Stomach (tissue), 4 donors: ENCODE results near the gene CDC16.

ENCODE experiments used
- EP300 ChIP-seq: sonication (generic); formaldehyde crosslinking; IDR thresholded peaks from one replicate; pipeline ENCODE4 v1.6.1; 2017; ENCODE audit warnings: antibody characterized with exemption
- POLR2A ChIP-seq, 4 donors: fragments of 450-650 bp; IDR thresholded peaks; one replicate each; pipeline ENCODE4 v1.6.1; 2016; ENCODE audit warnings: antibody characterized with exemption in 4 of 4, control low read depth in 2 of 4, mild to moderate bottlenecking in 1 of 4, moderate library complexity in 1 of 4
- POLR2AphosphoS5 ChIP-seq, 3 donors: sonication (generic); formaldehyde crosslinking; IDR thresholded peaks; one replicate each; pipeline ENCODE4 v1.6.1; 2016; ENCODE audit warnings: antibody characterized with exemption in 3 of 3
- TF ChIP-seq, protein P1 (sequence below), 7 experiments: fragments of 450-650 bp in 4 of 7; fragments of 200-600 bp in 3 of 7; sonication (generic) in 3 of 7; IDR thresholded peaks; one replicate each; pipeline ENCODE4 v1.5.1; 2016 to 2019; ENCODE audit warnings: antibody characterized with exemption in 7 of 7, control low read depth in 2 of 7, mild to moderate bottlenecking in 1 of 7

DNA sequence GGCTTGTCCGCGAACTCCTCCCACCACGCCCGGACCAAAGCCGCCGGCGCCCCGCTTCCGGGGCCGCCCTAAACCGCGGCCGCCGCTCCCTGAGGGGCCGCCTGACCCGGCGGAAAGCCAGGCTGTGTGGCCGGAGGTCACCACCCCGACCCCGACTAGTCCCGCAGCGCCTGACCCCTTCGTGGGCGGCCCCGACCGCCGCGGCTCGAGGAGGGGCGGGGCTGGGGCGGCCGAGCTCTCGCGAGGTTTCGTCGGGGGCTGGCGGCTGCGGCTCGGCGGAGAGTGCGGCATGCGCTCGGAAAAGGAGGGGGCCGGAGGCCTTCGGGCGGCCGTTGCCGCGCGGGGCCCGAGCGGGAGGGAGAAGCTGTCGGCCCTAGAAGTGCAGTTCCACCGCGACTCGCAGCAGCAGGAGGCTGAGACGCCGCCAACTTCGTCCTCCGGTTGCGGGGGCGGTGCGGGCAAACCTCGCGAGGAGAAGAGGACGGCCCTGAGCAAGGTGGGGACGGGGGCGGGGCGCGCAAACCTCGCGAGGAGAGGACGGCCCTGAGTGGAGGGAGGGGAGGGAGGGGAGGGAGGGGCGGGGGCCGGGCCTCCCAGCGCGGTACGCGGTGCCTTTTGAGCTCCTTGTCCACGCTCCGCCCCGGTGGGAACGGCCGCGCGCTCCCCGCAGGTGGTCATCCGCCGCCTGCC, 46.8 kb downstream of the CDC16 start, which contains the start of gene UPF3A:
- TF ChIP-seq, protein P1, sequence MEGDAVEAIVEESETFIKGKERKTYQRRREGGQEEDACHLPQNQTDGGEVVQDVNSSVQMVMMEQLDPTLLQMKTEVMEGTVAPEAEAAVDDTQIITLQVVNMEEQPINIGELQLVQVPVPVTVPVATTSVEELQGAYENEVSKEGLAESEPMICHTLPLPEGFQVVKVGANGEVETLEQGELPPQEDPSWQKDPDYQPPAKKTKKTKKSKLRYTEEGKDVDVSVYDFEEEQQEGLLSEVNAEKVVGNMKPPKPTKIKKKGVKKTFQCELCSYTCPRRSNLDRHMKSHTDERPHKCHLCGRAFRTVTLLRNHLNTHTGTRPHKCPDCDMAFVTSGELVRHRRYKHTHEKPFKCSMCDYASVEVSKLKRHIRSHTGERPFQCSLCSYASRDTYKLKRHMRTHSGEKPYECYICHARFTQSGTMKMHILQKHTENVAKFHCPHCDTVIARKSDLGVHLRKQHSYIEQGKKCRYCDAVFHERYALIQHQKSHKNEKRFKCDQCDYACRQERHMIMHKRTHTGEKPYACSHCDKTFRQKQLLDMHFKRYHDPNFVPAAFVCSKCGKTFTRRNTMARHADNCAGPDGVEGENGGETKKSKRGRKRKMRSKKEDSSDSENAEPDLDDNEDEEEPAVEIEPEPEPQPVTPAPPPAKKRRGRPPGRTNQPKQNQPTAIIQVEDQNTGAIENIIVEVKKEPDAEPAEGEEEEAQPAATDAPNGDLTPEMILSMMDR (IDR thresholded peaks at IDR 0.05), result no peak
- TF ChIP-seq POLR2A (IDR thresholded peaks at IDR 0.05) (no peak), EP300 (no peak), POLR2AphosphoS5 (IDR thresholded peaks at IDR 0.05) (peak; percentile 17 to 93 (median 79))
